PC-3 (cell line): ENCODE results near the gene P2RX1. TPM values are rescaled to one million over a fixed set of nuclear protein-coding genes. Genes with fewer than 3 reads are reported as not detected.

Experiments used
- ATAC-seq: fragments of 200-7000 bp; cut with Tn5 transposase; 2 replicates; pipeline ENCODE4 v1.9.1; 2020; ENCODE audit warnings: mild to moderate bottlenecking, moderate library complexity
- BruUV-seq: library from RNA; stranded (reverse); fragments of 400-500 nt; replicated peaks from 2 replicates; lab custom pipeline; 2021; lab: Mats Ljungman, UMichigan
- CTCF ChIA-PET: fragments of 300-600 bp; sonication (Branson Sonifier 250); formaldehyde crosslinking; loops from one replicate; lab custom pipeline; 2022; ENCODE audit warnings: antibody characterized with exemption; lab: Charles Lee
- POLR2A ChIA-PET: fragments of 300-600 bp; sonication (Branson Sonifier 250); formaldehyde crosslinking; loops from one replicate; lab custom pipeline; 2022; ENCODE audit warnings: antibody characterized with exemption; ENCODE audit not compliant: unreplicated experiment; lab: Charles Lee
- DNase-seq: peaks from one replicate; pipeline ENCODE4 v3.0.0-alpha.2; 2015
- H2AFZ ChIP-seq: fragments of 300-600 bp; sonication (generic); 2 replicates; pipeline ENCODE4 v1.6.0; 2016; ENCODE audit warnings: antibody characterized with exemption, low read length
- H3F3A ChIP-seq: fragments of 300-600 bp; sonication (generic); one replicate; pipeline ENCODE4 v1.6.0; 2017; ENCODE audit warnings: antibody characterized with exemption, low read length, control low read depth, mild to moderate bottlenecking; ENCODE audit not compliant: unreplicated experiment
- H3K27ac ChIP-seq: fragments of 300-600 bp; sonication (generic); 2 replicates; pipeline ENCODE4 v1.5.1; 2016; ENCODE audit warnings: mild to moderate bottlenecking, low read length
- H3K27me3 ChIP-seq: fragments of 300-600 bp; sonication (generic); 2 replicates; pipeline ENCODE4 v1.6.1; 2016; ENCODE audit warnings: low read length, mixed read lengths
- H3K36me3 ChIP-seq: fragments of 300-600 bp; sonication (generic); 2 replicates; pipeline ENCODE4 v1.6.1; 2016; ENCODE audit warnings: low read depth, mixed run types, low read length, mixed read lengths
- H3K4me1 ChIP-seq: fragments of 300-600 bp; sonication (generic); 2 replicates; pipeline ENCODE4 v1.5.1; 2016; ENCODE audit warnings: low read length; ENCODE audit not compliant: insufficient read depth
- H3K4me2 ChIP-seq: fragments of 300-600 bp; sonication (generic); 2 replicates; pipeline ENCODE4 v1.6.0; 2016; ENCODE audit warnings: low read length
- H3K4me3 ChIP-seq: fragments of 300-600 bp; sonication (generic); 2 replicates; pipeline ENCODE4 v1.5.1; 2016; ENCODE audit warnings: mild to moderate bottlenecking, low read length, mixed read lengths
- H3K79me2 ChIP-seq: fragments of 300-600 bp; sonication (generic); 2 replicates; pipeline ENCODE4 v1.6.1; 2017; ENCODE audit warnings: low read length, mixed read lengths
- H3K9ac ChIP-seq: fragments of 300-600 bp; sonication (generic); 2 replicates; pipeline ENCODE4 v1.6.0; 2016; ENCODE audit warnings: mild to moderate bottlenecking, low read length
- H3K9me2 ChIP-seq: fragments of 300-600 bp; sonication (generic); replicated peaks from 2 replicates; pipeline ENCODE4 v1.6.1; 2016; ENCODE audit warnings: mixed run types, low read length, mixed read lengths
- H3K9me3 ChIP-seq: fragments of 300-600 bp; sonication (generic); 2 replicates; pipeline ENCODE4 v1.6.1; 2016; ENCODE audit warnings: low read length, mixed read lengths
- H4K20me1 ChIP-seq: fragments of 300-600 bp; sonication (generic); 2 replicates; pipeline ENCODE4 v1.6.1; 2016; ENCODE audit warnings: low read length, mixed read lengths
- CTCF ChIP-seq: fragments of 300-600 bp; sonication (generic); conservative IDR thresholded peaks from 2 replicates; pipeline ENCODE4 v1.5.1; 2017; ENCODE audit warnings: antibody characterized with exemption, low read depth, mild to moderate bottlenecking, low read length
- EZH2 ChIP-seq: fragments of 300-600 bp; sonication (generic); IDR thresholded peaks from one replicate; pipeline ENCODE4 v1.6.1; 2017; ENCODE audit warnings: antibody characterized with exemption, mild to moderate bottlenecking, low read length; ENCODE audit not compliant: unreplicated experiment
- EZH2phosphoT487 ChIP-seq: fragments of 300-600 bp; sonication (generic); IDR thresholded peaks from 2 replicates; pipeline ENCODE4 v1.6.1; 2018; ENCODE audit warnings: mild to moderate bottlenecking, antibody characterized with exemption, low read length, borderline replicate concordance
- intact Hi-C: fragments of 100-400 bp; cut with micrococcal nuclease; formaldehyde crosslinking; loops from 2 replicates; pipeline ENCODE4 v1.9.0; 2023
- total RNA-seq: library from RNA; depleted of rRNA; stranded (reverse); fragments of >200 nt; gene quantifications from 2 replicates; pipeline ENCODE4 v1.2.3, GENCODE V29; 2014

Gene P2RX1
- total RNA-seq, 1 experiment from 2014 or later = not detected

DNA sequence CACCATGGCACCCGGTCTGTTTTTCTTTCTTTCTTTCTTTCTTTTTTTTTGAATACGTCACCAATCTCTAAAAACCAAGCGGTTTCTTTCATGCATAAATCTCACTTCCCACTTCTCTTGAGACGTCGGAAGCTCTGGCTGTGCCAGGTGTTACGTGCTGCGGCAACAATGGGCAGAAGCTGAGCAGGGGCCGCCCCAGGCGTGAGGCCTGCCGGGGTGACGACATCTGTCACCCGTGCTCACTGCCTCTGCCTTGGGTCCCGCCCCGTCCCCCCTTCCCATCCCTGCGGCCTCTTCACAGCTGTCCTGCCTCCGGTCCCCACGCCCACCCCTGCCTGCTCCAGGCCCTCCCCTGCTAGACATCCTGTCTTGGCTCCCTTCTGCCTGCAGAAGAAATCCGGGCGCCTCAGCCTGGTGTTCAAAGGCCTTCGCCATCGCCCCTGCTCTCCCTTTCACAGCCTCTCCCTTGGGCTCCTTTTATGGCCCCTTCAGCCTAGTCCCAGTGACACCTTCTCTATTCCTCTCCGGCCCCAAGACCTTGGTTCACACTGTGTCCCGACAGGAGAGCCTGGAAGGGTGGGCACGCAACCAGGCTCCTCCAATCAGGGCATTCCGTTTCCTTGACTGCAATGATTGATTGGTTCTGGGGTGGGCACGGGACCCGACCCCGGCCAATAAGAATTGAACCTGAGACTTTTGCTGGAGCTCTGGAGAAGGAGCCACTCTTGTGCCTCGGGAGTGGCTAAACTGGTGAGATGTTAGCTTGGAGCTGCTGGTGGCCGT is 4.8 kb downstream of the P2RX1 start:
- POLR2A ChIA-PET = no interaction called here
- no TSS peak for BruUV-seq
- H3K79me2 ChIP-seq = no peaks in the 10 kb centered on the region
- H3K27ac ChIP-seq = no peak overlapping the region
- no peak for ATAC-seq
- no peaks in the 10 kb centered on the region for H3K27me3 ChIP-seq
- DNase-seq = no peak
- no peaks in the 10 kb centered on the region for H4K20me1 ChIP-seq
- no peaks in the 10 kb centered on the region for H3K9me3 ChIP-seq
- intact Hi-C loops = no loop called here
- CTCF ChIA-PET = no interaction called here
- no peaks in the 10 kb centered on the region for H3K4me1 ChIP-seq
- H3K4me3 ChIP-seq = no peak overlapping the region
- no peaks in the 10 kb centered on the region for H3K36me3 ChIP-seq
- no peaks in the 10 kb centered on the region for H3K9me2 ChIP-seq
- H2AFZ ChIP-seq = no peak overlapping the region
- H3F3A ChIP-seq = no peaks in the 10 kb centered on the region
- TF ChIP-seq CTCF (no peak), EZH2 (no peak), EZH2phosphoT487 (no peak)
- no peak overlapping the region for H3K9ac ChIP-seq
- H3K4me2 ChIP-seq = no peak overlapping the region

DNA sequence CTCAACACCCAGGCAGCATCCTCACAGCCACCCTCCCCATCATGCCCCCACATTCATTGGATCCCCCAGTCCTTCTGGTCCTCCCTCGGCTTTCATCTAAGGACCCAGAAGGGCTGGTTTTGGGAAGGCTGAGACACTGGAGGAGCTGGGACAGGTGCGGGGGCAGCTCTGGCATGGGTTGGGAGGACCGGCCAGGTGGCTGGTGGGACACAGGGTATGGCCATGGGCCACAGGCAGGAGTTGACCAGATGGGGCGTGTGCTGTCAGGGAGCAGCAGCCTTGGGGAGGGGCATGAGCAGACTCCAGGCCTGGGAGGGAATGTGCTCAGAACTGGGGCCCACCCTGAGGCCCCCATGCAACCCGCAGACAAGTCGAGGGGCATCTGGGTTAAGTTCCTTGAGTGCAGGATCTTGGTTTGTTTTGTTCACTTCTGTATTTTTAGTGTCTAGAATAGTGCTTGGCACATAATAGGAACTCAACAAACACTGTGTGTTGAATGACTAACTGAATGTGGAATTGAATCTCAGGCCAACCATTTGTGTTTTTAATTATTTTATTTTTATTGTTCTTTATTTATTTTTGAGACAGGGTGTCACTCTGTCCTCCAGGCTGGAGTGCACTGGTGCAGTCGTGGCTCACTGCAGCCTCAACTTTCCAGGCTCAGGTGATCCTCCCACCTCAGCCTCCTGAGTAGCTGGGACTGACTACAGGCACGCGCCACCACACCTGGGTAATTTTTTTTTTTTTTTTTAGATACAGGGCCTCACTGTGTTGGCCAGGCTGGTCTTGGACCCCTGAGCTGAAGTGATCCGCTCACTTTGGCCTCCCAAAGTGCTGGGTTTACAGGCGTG is 5.6 kb downstream of the P2RX1 start:
- BruUV-seq = no TSS peak
- DNase-seq (no peak), ATAC-seq (no peak)
- Histone ChIP-seq H3K4me1 (no peaks in the 10 kb centered on the region), H3K27me3 (no peaks in the 10 kb centered on the region), H3K4me3 (no peak overlapping the region), H3K36me3 (no peaks in the 10 kb centered on the region), H3F3A (no peaks in the 10 kb centered on the region), H3K27ac (no peak overlapping the region), H4K20me1 (no peaks in the 10 kb centered on the region), H3K4me2 (no peak overlapping the region), H3K9ac (no peak overlapping the region), H3K79me2 (no peaks in the 10 kb centered on the region), H3K9me3 (no peaks in the 10 kb centered on the region), H3K9me2 (no peaks in the 10 kb centered on the region), H2AFZ (no peak overlapping the region)
- TF ChIP-seq CTCF (no peak), EZH2phosphoT487 (no peak), EZH2 (no peak)
- ChIA-PET CTCF (no interaction called here), POLR2A (no interaction called here)
- intact Hi-C loops = no loop called here

GRCh38 chr17:3909257-3909656 is 7.0 kb downstream of the P2RX1 start:
- H3F3A ChIP-seq = no peaks in the 10 kb centered on the region
- H3K36me3 ChIP-seq = no peaks in the 10 kb centered on the region
- ChIA-PET CTCF (interaction anchor here (0.7 kb wide), 1 partner anchor 63 kb away, joined by 3 read pairs; the partner anchor contains the start of gene NCBP3), POLR2A (no interaction called here)
- no peak overlapping the region for H2AFZ ChIP-seq
- DNase-seq = no peak
- no peaks in the 10 kb centered on the region for H3K27me3 ChIP-seq
- intact Hi-C loops = no loop called here
- no peak overlapping the region for H3K4me3 ChIP-seq
- TF ChIP-seq CTCF = no peak
- no peak for TF ChIP-seq EZH2
- TF ChIP-seq EZH2phosphoT487 = no peak
- H3K9ac ChIP-seq = no peak overlapping the region
- H3K9me2 ChIP-seq = no peaks in the 10 kb centered on the region
- no peak overlapping the region for H3K27ac ChIP-seq
- no peak overlapping the region for H3K4me2 ChIP-seq
- no peak for ATAC-seq
- no peaks in the 10 kb centered on the region for H4K20me1 ChIP-seq
- H3K79me2 ChIP-seq = no peaks in the 10 kb centered on the region
- no peaks in the 10 kb centered on the region for H3K4me1 ChIP-seq
- BruUV-seq = no TSS peak
- H3K9me3 ChIP-seq = no peaks in the 10 kb centered on the region
